ENCODE results near the gene HES1. TPM values are rescaled to one million over a fixed set of nuclear protein-coding genes. Genes with fewer than 3 reads are reported as not detected.

The HES1 gene
- total and polyA plus RNA-seq, 7 donors = 17.4 to 47.4 (median 28.4) TPM

DNA sequence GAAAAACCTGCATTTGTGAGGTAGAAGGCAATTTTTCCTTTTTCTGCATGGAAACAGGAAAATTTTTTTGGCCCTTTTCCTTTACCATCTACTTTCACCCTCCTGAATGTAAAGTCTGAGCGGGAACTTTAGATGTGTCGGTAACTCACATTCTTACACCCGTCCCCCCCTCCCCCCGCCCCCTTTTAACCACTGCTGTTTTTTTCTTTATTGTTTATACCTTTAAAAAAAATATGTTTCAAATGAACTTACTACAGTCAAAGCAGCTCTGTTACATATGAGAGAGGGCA lies 487 bp upstream of the HES1 start:
- TF ChIP-seq, protein P1, sequence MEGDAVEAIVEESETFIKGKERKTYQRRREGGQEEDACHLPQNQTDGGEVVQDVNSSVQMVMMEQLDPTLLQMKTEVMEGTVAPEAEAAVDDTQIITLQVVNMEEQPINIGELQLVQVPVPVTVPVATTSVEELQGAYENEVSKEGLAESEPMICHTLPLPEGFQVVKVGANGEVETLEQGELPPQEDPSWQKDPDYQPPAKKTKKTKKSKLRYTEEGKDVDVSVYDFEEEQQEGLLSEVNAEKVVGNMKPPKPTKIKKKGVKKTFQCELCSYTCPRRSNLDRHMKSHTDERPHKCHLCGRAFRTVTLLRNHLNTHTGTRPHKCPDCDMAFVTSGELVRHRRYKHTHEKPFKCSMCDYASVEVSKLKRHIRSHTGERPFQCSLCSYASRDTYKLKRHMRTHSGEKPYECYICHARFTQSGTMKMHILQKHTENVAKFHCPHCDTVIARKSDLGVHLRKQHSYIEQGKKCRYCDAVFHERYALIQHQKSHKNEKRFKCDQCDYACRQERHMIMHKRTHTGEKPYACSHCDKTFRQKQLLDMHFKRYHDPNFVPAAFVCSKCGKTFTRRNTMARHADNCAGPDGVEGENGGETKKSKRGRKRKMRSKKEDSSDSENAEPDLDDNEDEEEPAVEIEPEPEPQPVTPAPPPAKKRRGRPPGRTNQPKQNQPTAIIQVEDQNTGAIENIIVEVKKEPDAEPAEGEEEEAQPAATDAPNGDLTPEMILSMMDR (IDR thresholded peaks at IDR 0.05) = no peak
- TF ChIP-seq EP300 (IDR thresholded peaks at IDR 0.05) (no peak), POLR2AphosphoS5 (IDR thresholded peaks at IDR 0.05) (no peak), POLR2A (IDR thresholded peaks at IDR 0.05) (no peak)
- H3K4me1 ChIP-seq = peaks cover 0 to 68% (median 58%) of the 10 kb centered on the region in 4 donors
- peak overlapping the region; percentile 90 to 99 (median 96) for H3K27ac ChIP-seq
- no peaks in the 10 kb centered on the region for H3K9me3 ChIP-seq
- 1 to 2% methylated on average over 4 of the region's 4 CpGs for WGBS, 2 donors
- no peaks in the 10 kb centered on the region for H3K36me3 ChIP-seq
- intact Hi-C loops (cut with DNase I) = loop anchor here (2.0 to 5.0 kb wide), 4 partner anchors 65 to 355 kb away; no protein-coding TSS in a partner anchor
- no peak for DNase-seq
- no peaks in the 10 kb centered on the region for H3K27me3 ChIP-seq
- H3K4me3 ChIP-seq = peak overlapping the region; percentile 56 to 68 (median 64)

DNA sequence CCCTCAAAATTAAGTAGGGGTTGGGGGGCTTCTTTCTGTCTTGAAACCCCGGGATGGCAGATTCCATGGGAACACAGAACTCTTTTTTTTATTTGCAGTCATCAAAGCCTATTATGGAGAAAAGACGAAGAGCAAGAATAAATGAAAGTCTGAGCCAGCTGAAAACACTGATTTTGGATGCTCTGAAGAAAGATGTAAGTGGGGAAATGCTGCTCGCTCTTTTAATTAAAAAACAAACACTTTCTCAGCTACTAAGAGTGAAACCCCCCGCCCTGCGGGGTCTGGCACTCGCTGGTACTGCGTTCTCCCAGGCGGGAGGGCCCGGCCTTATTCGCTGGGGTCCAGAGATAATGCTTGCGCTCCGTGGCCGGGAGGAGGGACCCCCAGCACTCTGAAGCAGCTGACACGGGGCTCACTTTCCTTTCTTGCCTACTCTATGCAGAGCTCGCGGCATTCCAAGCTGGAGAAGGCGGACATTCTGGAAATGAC lies 615 bp downstream of the HES1 start:
- H3K9me3 ChIP-seq = no peaks in the 10 kb centered on the region
- H3K4me3 ChIP-seq = peak overlapping the region; percentile 39 to 67 (median 60)
- intact Hi-C loops (cut with DNase I) = loop anchor here (5.0 kb wide), 1 partner anchor 71 kb away; no protein-coding TSS in a partner anchor
- H3K27me3 ChIP-seq = no peaks in the 10 kb centered on the region
- H3K4me1 ChIP-seq = peaks cover 0 to 63% (median 54%) of the 10 kb centered on the region in 4 donors
- TF ChIP-seq POLR2AphosphoS5 (IDR thresholded peaks at IDR 0.05) = no peak
- no peak for TF ChIP-seq EP300 (IDR thresholded peaks at IDR 0.05)
- TF ChIP-seq POLR2A (IDR thresholded peaks at IDR 0.05) = no peak
- TF ChIP-seq, protein P1 (IDR thresholded peaks at IDR 0.05) = no peak
- DNase-seq = no peak
- H3K36me3 ChIP-seq = no peaks in the 10 kb centered on the region
- peak overlapping the region; percentile 90 to 99 (median 96) for H3K27ac ChIP-seq
- 0% methylated on average over 17 of the region's 17 CpGs for WGBS, 2 donors

DNA sequence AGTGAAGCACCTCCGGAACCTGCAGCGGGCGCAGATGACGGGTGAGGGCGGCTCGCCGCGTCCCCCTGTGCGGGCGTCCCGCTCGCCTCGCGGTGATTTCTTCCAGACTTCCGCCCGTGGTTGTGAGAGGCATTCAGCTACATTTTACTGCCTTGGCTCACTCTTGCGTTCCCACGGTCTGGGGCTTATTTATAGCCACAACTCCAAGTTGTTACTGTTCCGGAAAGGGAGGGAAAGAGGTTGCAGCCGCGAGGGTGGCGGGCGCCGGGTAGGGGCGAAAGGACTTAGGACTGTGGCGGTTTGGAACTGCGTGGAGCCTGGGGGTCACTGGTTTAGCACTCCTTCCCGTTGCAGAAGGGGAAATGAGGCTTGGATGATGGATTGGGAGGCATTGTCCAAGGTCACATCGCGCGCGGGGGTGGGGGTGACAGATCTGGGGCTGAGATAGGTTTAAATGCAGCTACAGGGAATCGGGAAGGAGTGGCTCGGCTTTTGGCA lies 1.1 kb downstream of the HES1 start:
- peak; percentile 91 for DNase-seq

DNA sequence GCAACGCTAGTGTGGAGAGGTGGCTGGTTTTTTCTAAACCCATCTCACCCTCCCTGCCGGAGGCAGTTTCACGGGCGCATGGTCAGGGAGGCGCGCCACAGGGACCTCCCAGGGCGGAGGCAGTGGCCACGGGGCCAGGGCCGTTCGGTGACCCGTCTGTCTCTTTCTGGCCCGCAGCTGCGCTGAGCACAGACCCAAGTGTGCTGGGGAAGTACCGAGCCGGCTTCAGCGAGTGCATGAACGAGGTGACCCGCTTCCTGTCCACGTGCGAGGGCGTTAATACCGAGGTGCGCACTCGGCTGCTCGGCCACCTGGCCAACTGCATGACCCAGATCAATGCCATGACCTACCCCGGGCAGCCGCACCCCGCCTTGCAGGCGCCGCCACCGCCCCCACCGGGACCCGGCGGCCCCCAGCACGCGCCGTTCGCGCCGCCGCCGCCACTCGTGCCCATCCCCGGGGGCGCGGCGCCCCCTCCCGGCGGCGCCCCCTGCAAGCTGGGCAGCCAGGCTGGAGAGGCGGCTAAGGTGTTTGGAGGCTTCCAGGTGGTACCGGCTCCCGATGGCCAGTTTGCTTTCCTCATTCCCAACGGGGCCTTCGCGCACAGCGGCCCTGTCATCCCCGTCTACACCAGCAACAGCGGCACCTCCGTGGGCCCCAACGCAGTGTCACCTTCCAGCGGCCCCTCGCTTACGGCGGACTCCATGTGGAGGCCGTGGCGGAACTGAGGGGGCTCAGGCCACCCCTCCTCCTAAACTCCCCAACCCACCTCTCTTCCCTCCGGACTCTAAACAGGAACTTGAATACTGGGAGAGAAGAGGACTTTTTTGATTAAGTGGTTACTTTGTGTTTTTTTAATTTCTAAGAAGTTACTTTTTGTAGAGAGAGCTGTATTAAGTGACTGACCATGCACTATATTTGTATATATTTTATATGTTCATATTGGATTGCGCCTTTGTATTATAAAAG lies 1.8 kb downstream of the HES1 start:
- Histone ChIP-seq H3K27ac (peak overlapping the region; percentile 90 to 99 (median 96)), H3K4me1 (peaks cover 0 to 71% (median 66%) of the 10 kb centered on the region in 4 donors), H3K9me3 (no peaks in the 10 kb centered on the region), H3K27me3 (no peaks in the 10 kb centered on the region), H3K36me3 (no peaks in the 10 kb centered on the region), H3K4me3 (peak overlapping the region; percentile 39 to 67 (median 60))
- DNase-seq = peak; percentile 88
- peak in 3 of 4 donors; percentile 27 to 32 (median 30) for TF ChIP-seq POLR2AphosphoS5 (IDR thresholded peaks at IDR 0.05)
- no peak for TF ChIP-seq EP300 (IDR thresholded peaks at IDR 0.05)
- TF ChIP-seq, protein P1 (IDR thresholded peaks at IDR 0.05) = peak in 2 of 4 experiments; percentile 17 to 37
- no peak for TF ChIP-seq POLR2A (IDR thresholded peaks at IDR 0.05)
- intact Hi-C loops (cut with DNase I) = loop anchor here (2.0 to 5.0 kb wide), 2 partner anchors 70 to 349 kb away; no protein-coding TSS in a partner anchor
- WGBS, 2 donors = 1 to 4% methylated on average over 69 of the region's 69 CpGs

More for the DNA sequence above, 1.1 kb downstream of the HES1 start:
- Histone ChIP-seq H3K4me3 (peak overlapping the region; percentile 39 to 67 (median 60)), H3K36me3 (no peaks in the 10 kb centered on the region), H3K27ac (peak overlapping the region; percentile 90 to 99 (median 96)), H3K4me1 (peaks cover 0 to 65% (median 59%) of the 10 kb centered on the region in 4 donors), H3K27me3 (no peaks in the 10 kb centered on the region), H3K9me3 (no peaks in the 10 kb centered on the region)
- intact Hi-C loops (cut with DNase I) = loop anchor here (5.0 kb wide), 1 partner anchor 70 kb away; no protein-coding TSS in a partner anchor
- TF ChIP-seq POLR2A (IDR thresholded peaks at IDR 0.05) (no peak), POLR2AphosphoS5 (IDR thresholded peaks at IDR 0.05) (peak; percentile 71 to 88 (median 84)), EP300 (IDR thresholded peaks at IDR 0.05) (peak in 3 of 4 donors; percentile 56 to 81 (median 77))
- TF ChIP-seq, protein P1 (IDR thresholded peaks at IDR 0.05) = no peak
- 0% methylated on average over 34 of the region's 34 CpGs for WGBS, 2 donors

Measured in sigmoid colon (tissue), 7 donors.